GM12875 (cell line): ENCODE measurements around the gene TYW5.

Source experiments
- H3K4me3 ChIP-seq: one replicate; pipeline ENCODE4 v1.5.1; 2011; ENCODE audit warnings: low read depth, low read length, control low read depth
- TF ChIP-seq, protein P1 (sequence below): IDR thresholded peaks from 2 replicates; pipeline ENCODE4 v1.5.1; 2011; ENCODE audit warnings: low read depth, mild to moderate bottlenecking, control low read depth, inconsistent platforms, low read length, moderate library complexity, borderline replicate concordance; ENCODE audit not compliant: insufficient read depth

TYW5 gene, protein sequence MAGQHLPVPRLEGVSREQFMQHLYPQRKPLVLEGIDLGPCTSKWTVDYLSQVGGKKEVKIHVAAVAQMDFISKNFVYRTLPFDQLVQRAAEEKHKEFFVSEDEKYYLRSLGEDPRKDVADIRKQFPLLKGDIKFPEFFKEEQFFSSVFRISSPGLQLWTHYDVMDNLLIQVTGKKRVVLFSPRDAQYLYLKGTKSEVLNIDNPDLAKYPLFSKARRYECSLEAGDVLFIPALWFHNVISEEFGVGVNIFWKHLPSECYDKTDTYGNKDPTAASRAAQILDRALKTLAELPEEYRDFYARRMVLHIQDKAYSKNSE

DNA sequence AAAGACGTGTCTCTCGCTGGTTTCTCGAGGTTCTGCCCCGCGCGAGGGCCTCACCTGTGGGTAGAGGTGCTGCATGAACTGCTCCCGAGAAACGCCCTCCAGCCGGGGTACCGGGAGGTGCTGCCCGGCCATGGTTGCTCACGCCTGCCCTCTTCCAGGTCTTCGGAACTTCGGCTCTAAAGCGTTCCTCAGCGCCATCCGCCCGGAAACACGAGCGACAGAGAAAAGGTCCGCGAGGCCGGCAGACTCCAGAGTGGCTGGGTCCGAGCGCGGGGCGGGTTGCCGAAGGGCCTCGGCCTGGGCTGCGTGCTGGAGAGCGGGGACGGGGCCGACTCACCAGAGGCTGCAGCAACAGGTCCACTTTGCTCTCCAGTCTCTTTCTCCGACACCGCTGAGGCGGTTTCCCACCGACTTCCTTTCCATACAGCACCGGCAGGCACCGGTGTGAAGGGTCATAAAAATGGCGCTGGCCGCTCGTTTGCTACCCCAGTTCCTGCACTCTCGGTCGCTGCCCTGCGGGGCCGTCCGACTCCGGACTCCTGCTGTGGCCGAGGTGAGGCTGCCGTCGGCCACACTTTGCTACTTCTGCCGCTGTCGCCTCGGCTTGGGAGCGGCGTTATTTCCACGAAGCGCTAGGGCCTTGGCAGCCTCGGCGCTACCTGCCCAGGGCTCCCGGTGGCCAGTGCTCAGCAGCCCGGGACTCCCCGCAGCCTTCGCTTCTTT lies at the start of gene TYW5, which contains the start of gene MAIP1:
TYW5 (minus strand) TSS at position 153 of the 723 bp plus-strand sequence; CDS start at position 132, 21 bp downstream.
MAIP1 (plus strand) TSS at position 244 of the 723 bp plus-strand sequence; CDS start at position 461, 217 bp downstream.
- TF ChIP-seq, protein P1, sequence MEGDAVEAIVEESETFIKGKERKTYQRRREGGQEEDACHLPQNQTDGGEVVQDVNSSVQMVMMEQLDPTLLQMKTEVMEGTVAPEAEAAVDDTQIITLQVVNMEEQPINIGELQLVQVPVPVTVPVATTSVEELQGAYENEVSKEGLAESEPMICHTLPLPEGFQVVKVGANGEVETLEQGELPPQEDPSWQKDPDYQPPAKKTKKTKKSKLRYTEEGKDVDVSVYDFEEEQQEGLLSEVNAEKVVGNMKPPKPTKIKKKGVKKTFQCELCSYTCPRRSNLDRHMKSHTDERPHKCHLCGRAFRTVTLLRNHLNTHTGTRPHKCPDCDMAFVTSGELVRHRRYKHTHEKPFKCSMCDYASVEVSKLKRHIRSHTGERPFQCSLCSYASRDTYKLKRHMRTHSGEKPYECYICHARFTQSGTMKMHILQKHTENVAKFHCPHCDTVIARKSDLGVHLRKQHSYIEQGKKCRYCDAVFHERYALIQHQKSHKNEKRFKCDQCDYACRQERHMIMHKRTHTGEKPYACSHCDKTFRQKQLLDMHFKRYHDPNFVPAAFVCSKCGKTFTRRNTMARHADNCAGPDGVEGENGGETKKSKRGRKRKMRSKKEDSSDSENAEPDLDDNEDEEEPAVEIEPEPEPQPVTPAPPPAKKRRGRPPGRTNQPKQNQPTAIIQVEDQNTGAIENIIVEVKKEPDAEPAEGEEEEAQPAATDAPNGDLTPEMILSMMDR = peak; percentile 27; the same call in 1 of the 2 replicates

DNA sequence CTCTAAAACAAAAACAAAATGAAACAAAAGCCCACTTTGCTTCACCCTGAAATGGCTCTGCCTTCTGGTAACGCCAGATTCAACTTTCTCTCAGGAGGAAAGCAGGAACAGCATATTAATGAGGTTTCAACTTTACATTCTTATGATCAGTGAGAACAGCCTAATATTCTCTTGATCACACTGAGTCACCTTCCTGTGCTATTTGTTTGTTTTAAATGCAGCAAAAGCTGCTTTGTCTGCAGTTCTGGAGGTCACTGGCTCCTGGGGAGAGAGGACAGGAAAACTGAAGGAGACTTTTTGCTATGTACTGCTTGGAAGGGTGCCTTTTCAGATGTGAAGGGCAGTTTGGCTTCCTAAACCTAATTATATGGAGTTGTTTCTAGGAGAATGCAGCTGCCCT lies 48.2 kb upstream of the TYW5 start:
- H3K4me3 ChIP-seq = no peak overlapping the region
- TF ChIP-seq, protein P1 = no peak

More for the DNA sequence above, at the start of gene TYW5, which contains the start of gene MAIP1:
- peak within 1 kb of the TSS; percentile 85 for H3K4me3 ChIP-seq

DNA sequence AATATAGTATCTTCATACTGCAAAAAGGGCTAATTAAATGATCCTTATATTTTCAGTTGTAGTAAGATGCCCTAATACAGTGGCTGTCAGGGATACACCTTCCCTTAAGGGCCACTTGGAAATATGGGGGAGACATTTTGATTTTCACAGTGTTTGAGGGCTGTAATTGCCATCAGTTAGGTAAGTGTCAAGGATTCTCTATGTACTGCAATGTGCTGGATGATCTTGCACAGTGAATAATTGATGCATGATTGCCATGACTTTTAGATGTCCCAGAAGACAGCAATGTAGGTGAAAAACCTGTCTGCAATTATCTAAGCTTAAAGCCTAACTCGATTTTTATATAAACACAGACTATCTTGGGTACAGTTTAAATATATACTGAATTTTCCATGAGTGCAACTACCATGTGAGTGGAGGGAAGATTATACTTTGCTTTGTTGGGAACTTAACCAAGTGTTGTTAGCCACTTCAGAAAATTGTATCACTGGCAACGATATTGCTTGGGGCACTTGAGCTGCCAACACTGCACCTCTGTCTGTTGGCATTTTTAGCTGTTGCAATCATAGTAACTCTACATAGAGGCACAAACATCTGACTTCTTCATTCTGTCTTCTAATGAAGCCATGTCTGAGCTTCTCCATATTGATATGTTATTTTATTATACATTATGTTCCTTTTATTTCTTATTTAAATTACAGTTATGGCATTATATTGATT lies 45.3 kb upstream of the TYW5 start:
- H3K4me3 ChIP-seq = no peak overlapping the region
- TF ChIP-seq, protein P1 = no peak

DNA sequence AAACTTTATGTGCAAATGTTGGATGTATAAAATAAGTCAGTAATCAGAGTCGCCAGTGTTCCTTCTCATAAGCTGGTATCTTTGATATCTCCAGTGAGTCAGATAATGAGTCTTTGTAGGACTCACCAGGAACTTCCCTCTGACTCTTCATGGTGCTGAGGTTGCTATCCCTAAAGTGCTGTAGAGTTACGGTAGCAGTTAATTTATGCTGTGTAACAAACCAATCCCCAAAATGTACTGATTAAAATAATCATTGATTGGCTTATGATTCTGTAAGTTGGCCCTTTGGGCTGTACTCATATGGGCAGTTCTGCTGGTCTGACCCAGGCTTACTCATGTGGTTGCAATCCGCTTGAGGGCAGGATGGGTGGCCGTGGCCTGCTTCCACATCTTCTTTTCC lies 43.9 kb upstream of the TYW5 start:
- TF ChIP-seq, protein P1 = no peak

DNA sequence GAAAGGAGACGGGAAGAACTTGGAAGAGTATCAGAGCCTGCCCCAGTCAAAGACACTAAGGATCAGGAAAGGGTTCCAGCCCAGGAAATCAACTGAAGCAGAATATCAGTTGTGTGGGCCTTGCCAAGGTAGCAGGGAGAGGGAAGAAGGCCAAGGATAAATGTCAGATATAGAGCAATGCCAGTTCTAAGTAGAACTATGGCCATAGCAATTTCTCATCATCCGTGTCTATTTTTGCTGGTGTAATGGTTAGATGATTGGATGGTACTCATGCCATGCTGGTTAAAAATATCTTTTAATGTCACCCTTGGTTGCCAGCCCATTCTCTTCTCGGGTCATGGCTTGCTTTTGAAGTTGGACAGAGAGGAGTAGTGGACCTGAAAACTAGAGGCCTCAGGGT lies 42.0 kb upstream of the TYW5 start:
- TF ChIP-seq, protein P1 = no peak

More for the DNA sequence above, 43.9 kb upstream of the TYW5 start:
- no peak overlapping the region for H3K4me3 ChIP-seq

DNA sequence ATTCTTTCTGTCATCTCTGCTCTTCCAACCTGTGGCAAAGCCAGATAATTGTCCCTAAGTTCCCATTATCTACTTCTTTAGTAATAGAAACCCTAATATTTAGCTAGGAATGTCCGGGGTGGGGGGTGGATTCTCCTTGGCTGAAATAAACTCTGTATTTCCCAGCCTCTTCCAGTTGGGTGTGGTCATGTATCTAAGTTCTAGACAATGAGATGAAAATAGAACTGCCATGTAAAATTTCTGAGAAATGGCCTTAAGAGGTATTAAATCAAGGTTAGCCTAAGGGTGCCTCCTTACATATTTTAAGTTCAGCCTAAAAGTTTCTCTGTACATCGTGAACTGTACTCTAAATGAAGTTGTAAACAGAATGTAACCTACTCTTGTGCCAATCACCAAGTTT lies 39.6 kb upstream of the TYW5 start:
- TF ChIP-seq, protein P1 = no peak
- H3K4me3 ChIP-seq = no peak overlapping the region

More for the DNA sequence above, 42.0 kb upstream of the TYW5 start:
- no peak overlapping the region for H3K4me3 ChIP-seq
